Progenitor cell of endocrine pancreas (in vitro differentiated cells): ENCODE measurements around the gene RUNX2. TPM values are rescaled to one million over a fixed set of nuclear protein-coding genes. Genes with fewer than 3 reads are reported as not detected.

Experiments used
- DNase-seq: peaks from one replicate; pipeline ENCODE4 v3.0.0; 2021; ENCODE audit warnings: low spot score; ENCODE audit not compliant: unreplicated experiment
- H3K27ac Mint-ChIP-seq: 2 replicates; pipeline ENCODE4 v1.8.0; 2021; ENCODE audit warnings: mild to moderate bottlenecking, moderate library complexity, mixed read lengths
- H3K27me3 Mint-ChIP-seq: 2 replicates; pipeline ENCODE4 v1.8.0; 2021; ENCODE audit warnings: mixed read lengths
- H3K36me3 Mint-ChIP-seq: 2 replicates; pipeline ENCODE4 v1.8.0; 2022; ENCODE audit warnings: mixed read lengths; ENCODE audit not compliant: insufficient read depth
- H3K4me1 Mint-ChIP-seq: 2 replicates; pipeline ENCODE4 v1.8.0; 2021; ENCODE audit warnings: low read depth, mixed read lengths
- H3K4me3 Mint-ChIP-seq: 2 replicates; pipeline ENCODE4 v1.8.0; 2021; ENCODE audit warnings: low read depth, mild to moderate bottlenecking, moderate library complexity, mixed read lengths
- H3K9me3 Mint-ChIP-seq: 2 replicates; pipeline ENCODE4 v1.8.0; 2021; ENCODE audit warnings: low read depth, mixed read lengths
- total RNA-seq: library from RNA; stranded (reverse); gene quantifications from 2 replicates; pipeline ENCODE4 v1.2.1, GENCODE V29; 2021
- TF ChIP-seq, protein P1 (sequence below): fragments of 200-600 bp; sonication (generic); IDR thresholded peaks from one replicate; pipeline ENCODE4 v1.5.0; 2021; ENCODE audit warnings: antibody characterized with exemption, mild to moderate bottlenecking; ENCODE audit not compliant: unreplicated experiment

The RUNX2 gene
- total RNA-seq, 1 donor from 2014 or later: 0.46 TPM

DNA sequence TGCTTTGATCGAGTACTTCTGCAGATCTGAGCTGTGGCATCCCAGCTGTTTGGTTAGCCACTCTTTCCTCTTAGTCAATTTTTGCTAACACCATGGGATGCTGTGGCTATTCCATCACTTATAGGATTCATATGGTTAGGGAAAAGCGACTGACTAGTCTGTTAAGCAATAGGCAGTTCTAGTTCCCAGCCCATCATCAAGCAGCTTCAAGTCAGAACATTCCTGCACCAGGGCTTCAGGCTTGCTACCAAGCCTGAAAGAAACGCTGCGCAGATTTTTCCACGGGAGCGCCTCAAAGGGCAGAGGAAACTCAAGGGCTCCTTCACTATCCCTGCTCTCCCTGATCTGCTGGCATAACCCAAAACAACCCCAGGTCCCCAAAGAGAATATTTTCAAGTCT lies 209.4 kb downstream of the RUNX2 start:
- peaks cover 17% of the 10 kb centered on the region for H3K4me1 Mint-ChIP-seq
- no peak overlapping the region for H3K27ac Mint-ChIP-seq
- H3K27me3 Mint-ChIP-seq: no peaks in the 10 kb centered on the region
- TF ChIP-seq, protein P1, sequence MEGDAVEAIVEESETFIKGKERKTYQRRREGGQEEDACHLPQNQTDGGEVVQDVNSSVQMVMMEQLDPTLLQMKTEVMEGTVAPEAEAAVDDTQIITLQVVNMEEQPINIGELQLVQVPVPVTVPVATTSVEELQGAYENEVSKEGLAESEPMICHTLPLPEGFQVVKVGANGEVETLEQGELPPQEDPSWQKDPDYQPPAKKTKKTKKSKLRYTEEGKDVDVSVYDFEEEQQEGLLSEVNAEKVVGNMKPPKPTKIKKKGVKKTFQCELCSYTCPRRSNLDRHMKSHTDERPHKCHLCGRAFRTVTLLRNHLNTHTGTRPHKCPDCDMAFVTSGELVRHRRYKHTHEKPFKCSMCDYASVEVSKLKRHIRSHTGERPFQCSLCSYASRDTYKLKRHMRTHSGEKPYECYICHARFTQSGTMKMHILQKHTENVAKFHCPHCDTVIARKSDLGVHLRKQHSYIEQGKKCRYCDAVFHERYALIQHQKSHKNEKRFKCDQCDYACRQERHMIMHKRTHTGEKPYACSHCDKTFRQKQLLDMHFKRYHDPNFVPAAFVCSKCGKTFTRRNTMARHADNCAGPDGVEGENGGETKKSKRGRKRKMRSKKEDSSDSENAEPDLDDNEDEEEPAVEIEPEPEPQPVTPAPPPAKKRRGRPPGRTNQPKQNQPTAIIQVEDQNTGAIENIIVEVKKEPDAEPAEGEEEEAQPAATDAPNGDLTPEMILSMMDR: no peak
- H3K9me3 Mint-ChIP-seq: no peaks in the 10 kb centered on the region
- no peak for DNase-seq
- no peak overlapping the region for H3K4me3 Mint-ChIP-seq
- no peaks in the 10 kb centered on the region for H3K36me3 Mint-ChIP-seq

DNA sequence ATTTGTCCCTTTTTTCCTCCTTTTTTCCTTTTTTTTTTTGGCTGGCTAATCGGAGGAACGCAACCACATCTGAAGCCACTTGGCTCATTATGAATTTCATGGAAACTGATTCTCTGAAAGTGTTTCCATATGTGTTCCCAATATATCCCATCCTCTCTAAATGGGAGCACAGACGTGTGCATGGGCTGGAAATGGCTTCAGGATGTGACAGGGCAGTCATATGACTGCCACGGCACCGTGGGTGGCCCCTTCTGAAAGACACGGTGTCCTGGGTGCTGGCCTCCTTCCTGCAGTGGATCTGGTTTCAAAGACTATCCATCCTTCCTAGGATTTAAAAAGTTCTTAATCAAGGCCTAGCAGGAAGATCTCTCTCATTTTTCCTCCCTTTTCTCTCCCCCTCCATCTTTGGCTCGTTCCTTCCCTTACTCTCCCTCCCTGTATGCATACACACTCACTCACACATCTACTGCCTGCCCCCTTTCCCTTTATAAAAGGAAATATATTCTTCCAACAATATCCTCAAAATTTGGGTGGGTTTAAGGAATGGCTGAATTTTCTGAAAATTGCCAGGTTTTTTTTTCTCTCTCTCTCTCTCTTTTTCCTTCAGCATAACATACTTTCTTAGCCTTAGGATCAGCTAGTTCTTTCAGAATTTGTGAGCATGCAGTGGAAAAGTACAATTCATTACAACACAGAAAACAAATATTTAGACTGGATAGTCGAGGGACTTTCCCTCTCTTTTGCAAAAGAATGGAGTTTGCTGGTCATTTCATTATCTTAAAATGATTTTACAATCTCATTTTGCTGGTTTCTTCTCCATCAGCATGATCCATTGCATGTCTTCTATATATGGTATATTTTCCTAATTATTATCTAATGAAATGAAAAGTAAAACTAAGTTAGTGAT lies 210.8 kb downstream of the RUNX2 start:
- Mint-ChIP-seq H3K4me1 (peaks cover 14% of the 10 kb centered on the region), H3K4me3 (no peak overlapping the region), H3K9me3 (no peaks in the 10 kb centered on the region), H3K27ac (no peak overlapping the region), H3K36me3 (no peaks in the 10 kb centered on the region), H3K27me3 (no peaks in the 10 kb centered on the region)
- TF ChIP-seq, protein P1: no peak
- DNase-seq: no peak

DNA sequence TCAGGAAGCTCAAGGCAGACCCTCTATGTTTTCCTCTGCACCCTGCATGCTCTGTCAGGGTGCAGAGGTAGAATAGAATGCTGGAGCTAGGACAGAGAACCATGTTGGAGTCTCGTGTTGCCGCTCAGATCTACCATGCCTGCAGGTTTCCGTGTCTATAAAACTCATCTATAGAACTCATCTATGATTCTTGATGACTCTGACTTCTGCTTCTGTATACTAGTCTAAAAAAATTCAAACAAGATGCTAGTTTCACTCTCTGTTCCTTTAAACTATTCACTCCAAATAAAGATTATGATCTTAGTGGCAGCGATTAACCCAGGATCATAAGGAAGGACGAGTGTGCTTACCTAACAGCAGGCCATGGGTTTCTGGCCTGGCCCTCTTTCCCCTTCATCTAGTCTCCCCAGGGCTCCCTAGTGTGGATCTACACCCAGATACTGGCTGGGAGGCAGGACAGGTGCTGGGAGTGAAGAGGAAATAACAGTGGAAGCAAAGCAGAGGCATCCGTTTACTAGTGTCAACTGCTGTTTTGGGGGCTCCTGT lies 212.3 kb downstream of the RUNX2 start:
- TF ChIP-seq, protein P1: no peak
- H3K27me3 Mint-ChIP-seq: no peaks in the 10 kb centered on the region
- no peak for DNase-seq
- peaks cover 14% of the 10 kb centered on the region for H3K4me1 Mint-ChIP-seq
- H3K9me3 Mint-ChIP-seq: no peaks in the 10 kb centered on the region
- no peak overlapping the region for H3K27ac Mint-ChIP-seq
- no peak overlapping the region for H3K4me3 Mint-ChIP-seq
- H3K36me3 Mint-ChIP-seq: no peaks in the 10 kb centered on the region

DNA sequence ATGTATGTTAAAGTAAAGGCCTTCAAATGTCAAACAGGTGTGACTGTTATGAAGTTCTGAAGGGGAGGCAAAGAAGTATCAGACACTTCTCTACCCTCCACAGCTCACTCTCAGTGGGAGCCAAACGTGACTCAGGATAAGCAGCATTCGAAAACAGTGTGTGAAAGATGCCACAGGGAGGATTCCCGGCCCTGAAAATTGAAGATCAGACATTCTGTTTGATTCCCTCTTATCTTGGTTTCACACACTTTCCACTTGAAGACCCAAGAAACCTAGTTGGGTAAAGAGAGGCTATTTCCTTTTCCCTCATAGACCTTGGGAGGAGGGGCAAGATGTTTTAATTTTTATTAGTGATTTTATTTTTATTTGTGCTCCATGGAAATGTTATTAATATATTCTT lies 213.8 kb downstream of the RUNX2 start:
- Mint-ChIP-seq H3K27me3 (no peaks in the 10 kb centered on the region), H3K4me1 (peaks cover 10% of the 10 kb centered on the region), H3K4me3 (no peak overlapping the region), H3K27ac (no peak overlapping the region), H3K36me3 (no peaks in the 10 kb centered on the region), H3K9me3 (no peaks in the 10 kb centered on the region)
- TF ChIP-seq, protein P1: no peak
- DNase-seq: no peak

DNA sequence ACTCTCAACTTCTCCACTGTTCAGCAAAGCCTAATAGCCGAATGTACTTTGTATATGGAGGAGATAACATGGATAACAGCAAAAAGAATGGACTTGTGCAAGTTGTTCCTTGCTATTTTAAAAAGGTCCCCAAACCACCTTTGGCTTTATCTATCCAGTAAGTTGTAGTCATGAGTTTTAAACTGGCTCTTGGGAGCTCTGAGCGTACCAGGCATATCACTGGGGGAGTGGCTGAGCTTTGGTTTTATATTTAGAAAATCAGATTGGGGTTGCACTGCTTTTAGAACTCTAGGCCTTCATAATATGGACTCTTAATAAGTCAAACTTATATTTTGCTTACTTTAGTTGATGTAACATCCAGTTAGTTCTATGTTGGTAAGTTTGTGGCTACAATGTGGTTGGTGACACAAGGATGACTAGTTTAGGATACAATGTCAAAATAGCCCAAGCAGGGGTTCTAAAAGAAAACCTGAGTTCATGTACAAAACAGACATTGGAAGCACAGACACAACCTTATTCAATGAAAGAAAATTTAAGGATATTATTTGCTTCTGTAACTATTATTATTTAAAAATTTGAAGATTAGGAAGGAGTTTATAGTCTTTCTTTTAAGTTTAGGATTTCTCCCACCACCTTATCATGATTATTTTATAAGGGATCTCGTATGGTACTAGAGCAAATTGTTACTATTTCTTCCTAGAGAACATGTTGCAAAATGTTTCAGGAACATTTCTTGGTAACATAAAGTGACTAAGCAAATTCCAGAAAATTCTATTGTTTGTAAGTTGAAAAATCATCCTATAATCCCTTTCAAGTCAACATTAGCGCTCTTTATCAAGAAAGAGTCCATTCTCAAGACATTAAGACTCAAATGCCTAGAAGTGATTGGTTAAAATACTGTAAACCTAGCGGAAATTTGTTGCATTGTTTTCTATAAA lies 215.4 kb downstream of the RUNX2 start:
- Mint-ChIP-seq H3K4me3 (no peak overlapping the region), H3K4me1 (peaks cover 10% of the 10 kb centered on the region), H3K9me3 (no peaks in the 10 kb centered on the region), H3K36me3 (no peaks in the 10 kb centered on the region), H3K27ac (no peak overlapping the region), H3K27me3 (no peaks in the 10 kb centered on the region)
- TF ChIP-seq, protein P1: no peak
- no peak for DNase-seq
